ENCODE data around the gene FDXACB1. TPM values are rescaled to one million over a fixed set of nuclear protein-coding genes. Genes with fewer than 3 reads are reported as not detected.
A peak's percentile ranks its signal among the peaks of the same experiment; 100 is the strongest.

Gene FDXACB1
- total and polyA plus RNA-seq, 9 donors: 1.9 to 3.3 (median 2.4) TPM

DNA sequence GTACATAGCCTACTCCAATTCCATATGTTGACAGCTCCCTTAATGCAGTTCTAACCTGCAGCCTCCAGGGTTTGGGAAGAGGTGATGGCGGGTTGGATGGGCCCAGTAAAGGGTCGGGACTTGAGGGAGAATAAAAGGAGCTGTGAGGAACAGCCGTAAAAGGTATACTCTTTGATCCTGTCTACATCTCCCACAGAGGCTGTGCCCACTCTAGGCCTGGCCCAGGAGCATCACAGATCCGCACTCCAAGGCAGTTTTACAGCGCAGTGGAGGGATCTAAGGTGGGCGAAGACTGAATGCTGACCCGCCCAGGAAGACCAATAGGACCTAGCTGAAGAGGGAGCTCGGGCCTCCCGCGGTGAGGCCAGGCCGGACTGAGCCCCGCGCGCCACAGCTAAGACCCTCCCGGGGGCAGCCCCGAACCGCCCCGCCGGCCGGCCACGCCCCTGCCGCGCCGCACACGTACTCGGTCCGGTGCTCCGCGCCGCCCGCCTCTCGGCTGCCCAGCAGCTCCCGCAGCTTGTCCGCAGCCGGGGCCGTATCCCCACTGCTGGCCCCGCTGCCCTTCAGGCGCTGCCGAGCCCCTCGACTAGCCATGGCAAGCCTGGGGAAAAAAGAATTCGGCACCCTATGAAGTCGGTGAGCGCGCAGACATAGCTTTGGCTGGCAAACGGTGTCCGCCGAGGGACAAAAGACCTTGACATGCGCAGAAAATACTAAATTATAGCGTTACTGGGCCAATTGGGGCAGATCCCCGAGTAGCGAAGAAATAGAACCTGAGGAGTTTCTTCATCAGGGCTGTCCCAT, 7.9 kb downstream of the FDXACB1 start, which contains the start of gene ALG9:
ALG9 (minus strand) TSS at position 696 of the 807 bp plus-strand sequence; CDS start at position 597, 99 bp downstream.
- peak within 1 kb of the TSS; percentile 61 for H3K4me3 ChIP-seq (ENCODE audit: low read length)
- peaks cover 25% of the 10 kb centered on the region for H3K36me3 ChIP-seq (ENCODE audit: control insufficient read depth, insufficient read depth, low read length)
- H3K9me3 ChIP-seq (replicated peaks; ENCODE audit: control insufficient read depth, low read depth, low read length): no peaks in the 10 kb centered on the region
- no peaks in the 10 kb centered on the region for H3K4me1 ChIP-seq (ENCODE audit: control insufficient read depth, insufficient read depth, low read length)
- H3K27me3 ChIP-seq (ENCODE audit: control insufficient read depth, insufficient read depth, low read length): no peaks in the 10 kb centered on the region
- peak within 1 kb of the TSS; percentile 79 for H3K27ac ChIP-seq (ENCODE audit: low read length)
- under 1% methylated on average over 48 of the region's 51 CpGs for WGBS (ENCODE audit: insufficient coverage)
- peak; percentile 92 for DNase-seq

DNA sequence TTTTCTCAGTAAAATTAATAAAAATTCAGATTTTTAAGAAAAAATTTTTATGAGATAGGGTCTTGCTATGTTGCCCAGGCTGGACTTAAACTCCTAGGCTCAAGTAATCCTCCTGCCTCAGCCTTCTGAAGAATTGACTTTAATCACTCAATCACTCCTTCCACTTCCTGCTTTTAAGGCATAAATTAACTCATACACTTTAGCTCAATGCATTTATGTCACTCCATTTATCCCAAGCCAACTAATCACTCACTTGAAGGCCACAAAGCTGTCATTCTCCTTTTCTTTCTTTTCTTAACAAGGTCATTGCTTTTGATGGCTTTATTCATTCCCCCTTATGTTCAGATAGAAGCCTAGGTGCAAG, 8.5 kb downstream of the FDXACB1 start:
- H3K36me3 ChIP-seq (ENCODE audit: control insufficient read depth, insufficient read depth, low read length): peaks cover 23% of the 10 kb centered on the region
- peak overlapping the region; percentile 61 for H3K4me3 ChIP-seq (ENCODE audit: low read length)
- H3K4me1 ChIP-seq (ENCODE audit: control insufficient read depth, insufficient read depth, low read length): no peaks in the 10 kb centered on the region
- H3K27ac ChIP-seq (ENCODE audit: low read length): peak overlapping the region; percentile 79
- no peak for DNase-seq
- H3K9me3 ChIP-seq (replicated peaks; ENCODE audit: control insufficient read depth, low read depth, low read length): no peaks in the 10 kb centered on the region
- H3K27me3 ChIP-seq (ENCODE audit: control insufficient read depth, insufficient read depth, low read length): no peaks in the 10 kb centered on the region

DNA sequence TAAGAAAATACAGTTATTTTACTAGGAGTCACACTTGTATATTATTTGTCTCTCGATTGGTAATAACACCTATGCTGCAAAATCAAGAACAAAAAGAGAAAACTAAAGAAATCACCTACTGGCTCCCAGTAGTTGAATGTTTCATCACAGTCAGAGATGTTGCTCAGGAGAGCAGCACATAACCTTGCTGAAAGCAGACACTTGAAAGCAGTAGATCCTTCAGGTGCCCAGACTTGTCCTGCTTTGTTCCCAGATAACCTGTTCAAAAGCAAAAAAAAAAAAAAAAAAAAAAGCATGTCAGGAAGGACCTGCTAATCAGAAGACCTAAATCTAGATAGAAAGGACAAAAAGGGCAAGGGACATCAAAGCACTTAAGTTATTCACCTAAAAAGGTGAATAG, 8.9 kb downstream of the FDXACB1 start:
- Histone ChIP-seq H3K4me3 (ENCODE audit: low read length) (no peak overlapping the region), H3K27me3 (ENCODE audit: control insufficient read depth, insufficient read depth, low read length) (no peaks in the 10 kb centered on the region), H3K36me3 (ENCODE audit: control insufficient read depth, insufficient read depth, low read length) (peaks cover 21% of the 10 kb centered on the region), H3K4me1 (ENCODE audit: control insufficient read depth, insufficient read depth, low read length) (no peaks in the 10 kb centered on the region), H3K9me3 (replicated peaks; ENCODE audit: control insufficient read depth, low read depth, low read length) (no peaks in the 10 kb centered on the region), H3K27ac (ENCODE audit: low read length) (no peak overlapping the region)
- no peak for DNase-seq
- WGBS (ENCODE audit: insufficient coverage): no CpG with 5 or more reads among the region's 1 CpG

DNA sequence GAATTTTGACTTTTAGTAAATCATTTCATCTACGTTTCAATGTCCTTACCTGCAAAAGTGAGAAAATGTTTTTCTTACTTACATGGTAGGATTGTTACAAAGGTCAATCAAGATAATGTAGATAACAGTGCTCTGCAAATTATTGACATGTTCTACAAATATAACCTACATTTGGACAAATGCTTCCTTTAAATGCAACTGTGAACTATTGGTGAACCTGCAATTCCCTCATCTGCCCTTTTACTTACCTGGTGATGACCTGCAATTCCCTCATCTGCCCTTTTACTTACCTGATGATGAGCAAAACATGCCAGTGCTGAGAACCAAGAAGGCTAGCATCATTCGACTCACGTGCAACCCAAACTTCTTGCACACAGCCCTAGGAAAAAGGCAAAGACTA, 18.7 kb downstream of the FDXACB1 start:
- no peak overlapping the region for H3K27ac ChIP-seq (ENCODE audit: low read length)
- no peaks in the 10 kb centered on the region for H3K9me3 ChIP-seq (replicated peaks; ENCODE audit: control insufficient read depth, low read depth, low read length)
- WGBS (ENCODE audit: insufficient coverage): no CpG with 5 or more reads among the region's 3 CpGs
- H3K4me1 ChIP-seq (ENCODE audit: control insufficient read depth, insufficient read depth, low read length): no peaks in the 10 kb centered on the region
- H3K36me3 ChIP-seq (ENCODE audit: control insufficient read depth, insufficient read depth, low read length): peaks cover 43% of the 10 kb centered on the region
- DNase-seq: no peak
- no peak overlapping the region for H3K4me3 ChIP-seq (ENCODE audit: low read length)
- H3K27me3 ChIP-seq (ENCODE audit: control insufficient read depth, insufficient read depth, low read length): no peaks in the 10 kb centered on the region

DNA sequence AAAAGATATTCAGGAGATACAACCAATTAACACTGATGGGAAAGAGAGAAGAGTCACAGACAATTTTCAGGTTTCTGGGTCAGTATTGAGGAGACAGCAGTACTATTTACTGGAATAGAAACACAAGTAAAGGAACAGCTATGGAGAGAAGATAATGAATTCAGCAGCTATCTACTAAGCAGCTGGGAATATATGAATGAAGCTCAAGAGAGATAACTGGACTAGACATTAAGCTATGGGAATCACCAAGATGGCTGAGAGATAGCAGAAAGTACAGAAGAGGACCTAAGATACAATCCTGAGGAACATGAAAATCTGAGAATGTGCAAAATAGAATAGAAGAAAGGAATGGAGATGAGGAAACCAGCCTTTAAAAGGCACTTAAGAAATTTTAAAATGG, 23.5 kb downstream of the FDXACB1 start:
- Histone ChIP-seq H3K27ac (ENCODE audit: low read length) (no peak overlapping the region), H3K36me3 (ENCODE audit: control insufficient read depth, insufficient read depth, low read length) (peaks cover 51% of the 10 kb centered on the region), H3K9me3 (replicated peaks; ENCODE audit: control insufficient read depth, low read depth, low read length) (no peaks in the 10 kb centered on the region), H3K27me3 (ENCODE audit: control insufficient read depth, insufficient read depth, low read length) (no peaks in the 10 kb centered on the region), H3K4me1 (ENCODE audit: control insufficient read depth, insufficient read depth, low read length) (no peaks in the 10 kb centered on the region), H3K4me3 (ENCODE audit: low read length) (no peak overlapping the region)
- DNase-seq: no peak

DNA sequence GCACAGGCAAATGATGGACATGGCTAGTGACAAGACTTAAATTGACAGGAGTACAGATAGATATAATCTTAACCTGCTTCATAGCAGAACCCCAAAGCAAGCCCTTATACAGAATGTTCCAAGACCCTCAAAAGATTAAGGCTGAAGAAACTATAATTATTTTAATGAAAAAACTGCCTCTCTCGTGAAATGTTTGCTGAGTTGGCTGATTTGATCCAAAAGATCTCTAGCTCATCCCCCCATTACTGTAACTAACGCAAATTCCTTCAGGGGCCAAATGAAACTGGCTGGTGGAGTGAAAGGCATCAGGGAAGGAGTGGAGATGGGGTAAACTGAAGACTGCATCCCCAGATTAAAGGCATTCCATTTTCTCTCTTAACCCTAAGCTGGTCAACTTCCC, 26.9 kb downstream of the FDXACB1 start:
- Histone ChIP-seq H3K9me3 (replicated peaks; ENCODE audit: control insufficient read depth, low read depth, low read length) (no peaks in the 10 kb centered on the region), H3K4me3 (ENCODE audit: low read length) (no peak overlapping the region), H3K27ac (ENCODE audit: low read length) (no peak overlapping the region), H3K27me3 (ENCODE audit: control insufficient read depth, insufficient read depth, low read length) (no peaks in the 10 kb centered on the region), H3K36me3 (ENCODE audit: control insufficient read depth, insufficient read depth, low read length) (peaks cover 45% of the 10 kb centered on the region), H3K4me1 (ENCODE audit: control insufficient read depth, insufficient read depth, low read length) (no peaks in the 10 kb centered on the region)
- no peak for DNase-seq
- WGBS (ENCODE audit: insufficient coverage): no CpG with 5 or more reads among the region's 2 CpGs

DNA sequence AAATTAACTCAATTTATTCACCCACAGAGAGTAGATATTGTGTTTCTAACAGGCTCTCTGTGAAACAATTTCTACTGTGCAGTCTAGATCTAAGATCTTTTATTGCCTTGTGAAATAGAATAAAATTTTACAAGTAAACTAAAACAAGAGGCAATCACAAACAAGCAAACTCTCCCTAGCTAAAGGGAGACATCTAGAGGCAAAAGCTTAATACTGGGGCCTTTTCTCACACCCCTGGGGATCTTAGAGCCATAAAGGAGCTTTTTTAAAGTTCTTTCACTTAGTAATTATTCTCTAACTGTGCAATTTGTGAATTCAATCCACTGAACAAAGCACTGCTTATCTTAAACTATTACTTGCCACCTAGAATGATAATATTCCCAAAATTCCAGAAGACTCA, 27.3 kb downstream of the FDXACB1 start:
- H3K27ac ChIP-seq (ENCODE audit: low read length): no peak overlapping the region
- no peak overlapping the region for H3K4me3 ChIP-seq (ENCODE audit: low read length)
- peaks cover 47% of the 10 kb centered on the region for H3K36me3 ChIP-seq (ENCODE audit: control insufficient read depth, insufficient read depth, low read length)
- no peaks in the 10 kb centered on the region for H3K9me3 ChIP-seq (replicated peaks; ENCODE audit: control insufficient read depth, low read depth, low read length)
- no peaks in the 10 kb centered on the region for H3K27me3 ChIP-seq (ENCODE audit: control insufficient read depth, insufficient read depth, low read length)
- no peak for DNase-seq
- no peaks in the 10 kb centered on the region for H3K4me1 ChIP-seq (ENCODE audit: control insufficient read depth, insufficient read depth, low read length)

DNA sequence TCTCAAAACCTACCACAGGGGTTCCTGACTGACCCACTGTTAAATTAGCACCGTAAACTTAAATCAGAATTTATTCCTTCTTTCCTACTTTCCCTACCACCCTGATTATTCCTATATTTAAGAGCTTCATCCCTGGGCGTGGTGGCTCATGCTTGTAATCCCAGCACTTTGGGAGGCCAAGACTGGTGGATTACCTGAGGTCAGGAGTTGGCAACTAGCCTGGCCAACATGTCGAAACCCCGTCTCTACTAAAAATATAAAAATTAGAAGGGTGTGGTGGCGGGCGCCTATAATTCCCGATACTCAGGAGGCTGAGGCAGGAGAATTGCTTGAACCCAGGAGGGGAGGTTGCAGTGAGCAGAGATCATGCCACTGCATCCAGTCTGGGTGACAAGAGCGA, 27.9 kb downstream of the FDXACB1 start:
- peaks cover 47% of the 10 kb centered on the region for H3K36me3 ChIP-seq (ENCODE audit: control insufficient read depth, insufficient read depth, low read length)
- WGBS (ENCODE audit: insufficient coverage): 100% methylated on average over 1 of the region's 8 CpGs
- no peaks in the 10 kb centered on the region for H3K9me3 ChIP-seq (replicated peaks; ENCODE audit: control insufficient read depth, low read depth, low read length)

DNA sequence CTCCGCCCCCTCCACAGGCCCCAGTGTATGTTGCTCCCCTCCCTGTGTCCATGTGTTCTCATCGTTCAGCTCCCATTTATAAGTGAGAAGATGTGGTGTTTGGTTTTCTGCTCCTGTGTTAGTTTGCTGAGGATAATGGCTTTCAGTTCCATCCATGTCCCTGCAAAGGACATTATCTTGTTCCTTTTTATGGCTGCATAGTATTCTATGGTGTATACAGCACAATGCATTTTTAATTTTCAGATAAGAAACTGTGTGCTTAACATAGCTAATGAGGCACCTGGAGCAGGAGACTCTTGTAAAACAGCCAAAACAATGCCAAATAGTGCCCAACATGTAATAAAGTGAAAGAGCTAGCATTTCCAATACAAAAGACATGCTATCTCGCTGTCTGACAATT, 29.3 kb downstream of the FDXACB1 start:
- Histone ChIP-seq H3K36me3 (ENCODE audit: control insufficient read depth, insufficient read depth, low read length) (peaks cover 43% of the 10 kb centered on the region), H3K27me3 (ENCODE audit: control insufficient read depth, insufficient read depth, low read length) (no peaks in the 10 kb centered on the region), H3K27ac (ENCODE audit: low read length) (no peak overlapping the region), H3K9me3 (replicated peaks; ENCODE audit: control insufficient read depth, low read depth, low read length) (no peaks in the 10 kb centered on the region), H3K4me1 (ENCODE audit: control insufficient read depth, insufficient read depth, low read length) (no peaks in the 10 kb centered on the region), H3K4me3 (ENCODE audit: low read length) (no peak overlapping the region)
- no CpG with 5 or more reads among the region's 3 CpGs for WGBS (ENCODE audit: insufficient coverage)
- no peak for DNase-seq

More for the DNA sequence above, 27.9 kb downstream of the FDXACB1 start:
- Histone ChIP-seq H3K27ac (ENCODE audit: low read length) (no peak overlapping the region), H3K27me3 (ENCODE audit: control insufficient read depth, insufficient read depth, low read length) (no peaks in the 10 kb centered on the region), H3K4me1 (ENCODE audit: control insufficient read depth, insufficient read depth, low read length) (no peaks in the 10 kb centered on the region), H3K4me3 (ENCODE audit: low read length) (no peak overlapping the region)
- no peak for DNase-seq

DNA sequence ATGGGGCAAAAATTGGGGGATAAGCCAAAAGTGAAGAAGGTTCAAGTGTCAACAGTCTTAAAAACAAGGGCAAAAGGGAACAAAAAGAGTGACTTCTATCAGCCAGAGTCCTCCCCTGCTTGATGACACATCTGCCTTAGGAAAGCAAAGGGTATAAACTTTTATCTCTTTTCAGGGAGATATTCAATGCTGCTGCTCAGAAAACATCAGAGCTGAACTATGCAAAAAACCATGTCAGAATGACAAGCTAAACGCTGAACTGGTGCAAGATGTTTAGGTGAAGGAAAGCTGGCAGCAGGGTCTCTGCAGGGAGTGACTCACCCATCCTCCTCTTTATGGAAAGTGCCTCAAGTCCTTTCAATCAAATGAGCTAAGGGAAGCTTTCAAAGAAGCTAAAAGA, 32.3 kb downstream of the FDXACB1 start:
- H3K36me3 ChIP-seq (ENCODE audit: control insufficient read depth, insufficient read depth, low read length): peaks cover 46% of the 10 kb centered on the region
- H3K4me1 ChIP-seq (ENCODE audit: control insufficient read depth, insufficient read depth, low read length): no peaks in the 10 kb centered on the region
- no peak overlapping the region for H3K4me3 ChIP-seq (ENCODE audit: low read length)
- no peaks in the 10 kb centered on the region for H3K9me3 ChIP-seq (replicated peaks; ENCODE audit: control insufficient read depth, low read depth, low read length)
- H3K27ac ChIP-seq (ENCODE audit: low read length): no peak overlapping the region
- 67% methylated on average over 1 of the region's 1 CpG for WGBS (ENCODE audit: insufficient coverage)
- H3K27me3 ChIP-seq (ENCODE audit: control insufficient read depth, insufficient read depth, low read length): no peaks in the 10 kb centered on the region
- DNase-seq: no peak

DNA sequence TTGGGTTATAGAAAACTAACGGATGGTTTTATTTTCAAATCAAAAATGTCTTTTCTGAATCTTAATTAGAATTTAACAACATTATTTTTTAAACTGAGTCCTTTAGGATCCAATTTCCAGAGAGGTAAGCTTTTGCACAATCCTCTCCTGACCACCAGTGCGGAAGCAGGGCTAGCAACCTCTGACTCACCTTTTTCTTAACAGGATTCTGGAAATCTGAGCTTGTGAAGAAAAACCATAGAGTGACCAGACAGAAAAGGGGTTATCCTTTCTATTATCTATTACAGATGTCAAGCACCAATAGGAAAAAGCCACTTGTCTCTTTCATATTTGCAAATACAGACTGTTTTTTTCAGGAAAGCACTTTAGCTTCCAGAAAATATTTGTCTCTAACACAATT, 32.9 kb downstream of the FDXACB1 start:
- no peak overlapping the region for H3K4me3 ChIP-seq (ENCODE audit: low read length)
- no peak overlapping the region for H3K27ac ChIP-seq (ENCODE audit: low read length)
- H3K9me3 ChIP-seq (replicated peaks; ENCODE audit: control insufficient read depth, low read depth, low read length): no peaks in the 10 kb centered on the region
- no CpG with 5 or more reads among the region's 2 CpGs for whole genome bisulfite sequencing (ENCODE audit: insufficient coverage)
- H3K27me3 ChIP-seq (ENCODE audit: control insufficient read depth, insufficient read depth, low read length): no peaks in the 10 kb centered on the region
- no peaks in the 10 kb centered on the region for H3K4me1 ChIP-seq (ENCODE audit: control insufficient read depth, insufficient read depth, low read length)
- H3K36me3 ChIP-seq (ENCODE audit: control insufficient read depth, insufficient read depth, low read length): peaks cover 44% of the 10 kb centered on the region
- no peak for DNase-seq

All from muscle of leg (tissue), 11 donors.